Neural cell (in vitro differentiated cells): ENCODE results near the gene JPT2. TPM values are rescaled to one million over a fixed set of nuclear protein-coding genes. Genes with fewer than 3 reads are reported as not detected.

ENCODE experiments used
- H2AFZ ChIP-seq: fragments of 200-600, 300-800 bp; sonication (generic), shearing (Covaris generic); 2 replicates; pipeline ENCODE4 v1.6.0; 2014; ENCODE audit warnings: low read depth, mild to moderate bottlenecking, antibody characterized with exemption, low read length, moderate library complexity
- H3F3A ChIP-seq: fragments of 200-600 bp; shearing (Covaris generic); 2 replicates; pipeline ENCODE4 v1.6.1; 2016; ENCODE audit warnings: mild to moderate bottlenecking, moderate library complexity, mixed read lengths, antibody characterized with exemption, low read length; ENCODE audit not compliant: insufficient read depth, poor library complexity, severe bottlenecking
- H3K27ac ChIP-seq: fragments of 200-600, 300-800 bp; sonication (generic), shearing (Covaris generic); 2 replicates; pipeline ENCODE4 v1.5.1; 2014; ENCODE audit warnings: mild to moderate bottlenecking, low read length, moderate library complexity
- H3K27me3 ChIP-seq: fragments of 300-800, 200-600 bp; sonication (generic), shearing (Covaris generic); 2 replicates; pipeline ENCODE4 v1.6.0; 2014; ENCODE audit warnings: mild to moderate bottlenecking, low read depth, low read length, moderate library complexity; ENCODE audit not compliant: insufficient read depth
- H3K36me3 ChIP-seq: fragments of 300-800, 200-600 bp; sonication (generic), shearing (Covaris generic); 2 replicates; pipeline ENCODE4 v1.5.1; 2014; ENCODE audit warnings: mild to moderate bottlenecking, antibody characterized with exemption, low read length, moderate library complexity; ENCODE audit not compliant: insufficient read depth
- H3K4me2 ChIP-seq: fragments of 300-800, 200-600 bp; sonication (generic), shearing (Covaris generic); 2 replicates; pipeline ENCODE4 v1.6.0; 2014; ENCODE audit warnings: mild to moderate bottlenecking, low read length
- H3K4me3 ChIP-seq: fragments of 300-800, 200-600 bp; sonication (generic), shearing (Covaris generic); 2 replicates; pipeline ENCODE4 v1.5.1; 2014; ENCODE audit warnings: mild to moderate bottlenecking, low read length, moderate library complexity
- H3K79me2 ChIP-seq: fragments of 200-600 bp; shearing (Covaris generic); replicated peaks from 2 replicates; pipeline ENCODE4 v1.6.0; 2014; ENCODE audit warnings: mild to moderate bottlenecking, low read length, moderate library complexity; ENCODE audit not compliant: insufficient read depth
- H3K9ac ChIP-seq: fragments of 300-800, 200-600 bp; sonication (generic), shearing (Covaris generic); 2 replicates; pipeline ENCODE4 v1.6.1; 2016; ENCODE audit warnings: mild to moderate bottlenecking, low read length, mixed read lengths
- H3K9me2 ChIP-seq: fragments of 200-600 bp; shearing (Covaris generic); 2 replicates; pipeline ENCODE4 v1.6.1; 2016; ENCODE audit warnings: mild to moderate bottlenecking, low read length, mixed read lengths; ENCODE audit not compliant: insufficient read depth
- H3K9me3 ChIP-seq: fragments of 200-600, 300-800 bp; sonication (generic), shearing (Covaris generic); 2 replicates; pipeline ENCODE4 v1.6.1; 2016; ENCODE audit warnings: mild to moderate bottlenecking, mixed run types, low read length, moderate library complexity, mixed read lengths
- H4K20me1 ChIP-seq: fragments of 200-600 bp; shearing (Covaris generic); 2 replicates; pipeline ENCODE4 v1.6.1; 2016; ENCODE audit warnings: mild to moderate bottlenecking, mixed run types; ENCODE audit not compliant: insufficient read depth
- CTCF ChIP-seq: fragments of 450-650 bp; IDR thresholded peaks from 2 replicates; pipeline ENCODE4 v1.5.1; 2014; ENCODE audit warnings: antibody characterized with exemption, mild to moderate bottlenecking, moderate library complexity; ENCODE audit not compliant: poor library complexity, severe bottlenecking
- EP300 ChIP-seq: fragments of 450-650 bp; conservative IDR thresholded peaks from 2 replicates; pipeline ENCODE4 v1.6.1; 2014; ENCODE audit warnings: antibody characterized with exemption, mild to moderate bottlenecking, moderate library complexity; ENCODE audit not compliant: poor library complexity, severe bottlenecking
- EZH2 ChIP-seq: fragments of 200-600, 300-800 bp; shearing (Covaris generic), sonication (generic); IDR thresholded peaks from 2 replicates; pipeline ENCODE4 v1.6.1; 2014; ENCODE audit warnings: antibody characterized with exemption, low read length, borderline replicate concordance, mild to moderate bottlenecking; ENCODE audit not compliant: insufficient read depth, poor library complexity, severe bottlenecking
- MXI1 ChIP-seq: fragments of 450-650 bp; conservative IDR thresholded peaks from 2 replicates; pipeline ENCODE4 v1.6.1; 2014; ENCODE audit warnings: antibody characterized with exemption, mild to moderate bottlenecking; ENCODE audit not compliant: poor library complexity, severe bottlenecking
- POLR2AphosphoS5 ChIP-seq: IDR thresholded peaks from 2 replicates; pipeline ENCODE4 v1.6.1; 2012
- RAD21 ChIP-seq: fragments of 450-650 bp; conservative IDR thresholded peaks from 2 replicates; pipeline ENCODE4 v1.6.1; 2014; ENCODE audit warnings: antibody characterized with exemption, mild to moderate bottlenecking, moderate library complexity
- REST ChIP-seq: IDR thresholded peaks from 2 replicates; pipeline ENCODE4 v1.6.1; 2012; ENCODE audit warnings: borderline replicate concordance
- SMC3 ChIP-seq: fragments of 450-650 bp; conservative IDR thresholded peaks from 2 replicates; pipeline ENCODE4 v1.6.1; 2014; ENCODE audit warnings: antibody characterized with exemption, mild to moderate bottlenecking, moderate library complexity; ENCODE audit not compliant: poor library complexity
- TAF1 ChIP-seq: IDR thresholded peaks from 2 replicates; pipeline ENCODE4 v1.6.1; 2012; ENCODE audit warnings: low read depth
- polyA plus RNA-seq: library from polyadenylated mRNA; depleted of rRNA; stranded (reverse); fragments of >200 nt; gene quantifications from 2 replicates; pipeline ENCODE4 v1.2.3, GENCODE V29; 2014

Gene JPT2
- polyA plus RNA-seq, 1 donor from 2014 or later, result 61.4 TPM

- H3K9me2 ChIP-seq, result no peaks in the 10 kb centered on the region
- H4K20me1 ChIP-seq, result no peaks in the 10 kb centered on the region
- H3K27ac ChIP-seq, result no peak overlapping the region
- H2AFZ ChIP-seq, result no peak overlapping the region
- no peak overlapping the region for H3K4me3 ChIP-seq
- no peaks in the 10 kb centered on the region for H3K36me3 ChIP-seq
- H3K9ac ChIP-seq, result no peak overlapping the region
- H3K4me2 ChIP-seq, result no peak overlapping the region
- H3K27me3 ChIP-seq, result no peaks in the 10 kb centered on the region
- H3F3A ChIP-seq, result no peaks in the 10 kb centered on the region
- H3K9me3 ChIP-seq, result no peaks in the 10 kb centered on the region
- TF ChIP-seq REST (no peak), MXI1 (no peak), EZH2 (no peak), SMC3 (no peak), POLR2AphosphoS5 (no peak), RAD21 (no peak), CTCF (no peak), TAF1 (no peak), EP300 (no peak)
- H3K79me2 ChIP-seq, result no peaks in the 10 kb centered on the region
Measured at GRCh38 chr16:1656808-1657617, 21.1 kb upstream of the JPT2 start.

GRCh38 chr16:1657841-1658240, 20.2 kb upstream of the JPT2 start:
- no peaks in the 10 kb centered on the region for H3K9me2 ChIP-seq
- no peak overlapping the region for H3K9ac ChIP-seq
- H3K36me3 ChIP-seq, result no peaks in the 10 kb centered on the region
- TF ChIP-seq MXI1 (no peak), POLR2AphosphoS5 (no peak), TAF1 (no peak), EP300 (no peak)
- H4K20me1 ChIP-seq, result no peaks in the 10 kb centered on the region
- H2AFZ ChIP-seq, result no peak overlapping the region
- H3K4me3 ChIP-seq, result no peak overlapping the region
- H3K27ac ChIP-seq, result no peak overlapping the region
- H3K4me2 ChIP-seq, result no peak overlapping the region
- H3K9me3 ChIP-seq, result no peaks in the 10 kb centered on the region
- H3F3A ChIP-seq, result no peaks in the 10 kb centered on the region
- no peaks in the 10 kb centered on the region for H3K27me3 ChIP-seq
- H3K79me2 ChIP-seq, result no peaks in the 10 kb centered on the region
